ENCODE results near the gene PLA2G4E.

The PLA2G4E gene

GRCh38 chr15:41941644-41942415, 79.0 kb downstream of the PLA2G4E start:
- peak; percentile 58 for FAIRE-seq
- DNase-seq (ENCODE audit: insufficient read length, low spot score): no peak

GRCh38 chr15:41940441-41940857, 80.4 kb downstream of the PLA2G4E start:
- peak; percentile 32 for DNase-seq (ENCODE audit: insufficient read length, low spot score)

GRCh38 chr15:41939986-41940385, 80.9 kb downstream of the PLA2G4E start:
- DNase-seq (ENCODE audit: insufficient read length, low spot score) (no peak), FAIRE-seq (no peak)

More at GRCh38 chr15:41940441-41940857, 80.4 kb downstream of the PLA2G4E start:
- peak; percentile 20 for FAIRE-seq

- DNase-seq (ENCODE audit: insufficient read length, low spot score): no peak
- FAIRE-seq: no peak
These were observed 83.3 kb downstream of the PLA2G4E start for GRCh38 chr15:41937568-41937923.

GRCh38 chr15:41936649-41937567, 83.9 kb downstream of the PLA2G4E start:
- FAIRE-seq: no peak
- DNase-seq (ENCODE audit: insufficient read length, low spot score): no peak

GRCh38 chr15:41936155-41936554, 84.7 kb downstream of the PLA2G4E start:
- FAIRE-seq (no peak), DNase-seq (ENCODE audit: insufficient read length, low spot score) (no peak)

GRCh38 chr15:41935566-41936020, 85.2 kb downstream of the PLA2G4E start:
- no peak for DNase-seq (ENCODE audit: insufficient read length, low spot score)
- FAIRE-seq: no peak

GRCh38 chr15:41934843-41935242, 86.0 kb downstream of the PLA2G4E start:
- FAIRE-seq (no peak), DNase-seq (ENCODE audit: insufficient read length, low spot score) (peak; percentile 32)

GRCh38 chr15:41933771-41934170, 87.1 kb downstream of the PLA2G4E start:
- FAIRE-seq (no peak), DNase-seq (ENCODE audit: insufficient read length, low spot score) (no peak)

- no peak for DNase-seq (ENCODE audit: insufficient read length, low spot score)
- FAIRE-seq: no peak
These were observed 87.5 kb downstream of the PLA2G4E start for GRCh38 chr15:41933326-41933725.

- DNase-seq (ENCODE audit: insufficient read length, low spot score) (no peak), FAIRE-seq (no peak)
These were observed 88.1 kb downstream of the PLA2G4E start for GRCh38 chr15:41932511-41933289.

GRCh38 chr15:41932101-41932500, 88.7 kb downstream of the PLA2G4E start:
- FAIRE-seq (no peak), DNase-seq (ENCODE audit: insufficient read length, low spot score) (no peak)
